GM12878 (cell line): ENCODE measurements around the gene SERTAD1. TPM values are rescaled to one million over a fixed set of nuclear protein-coding genes. Genes with fewer than 3 reads are reported as not detected.

ENCODE experiments used
- FOS ChIP-seq: IDR thresholded peaks from 3 replicates; pipeline ENCODE4 v1.6.1; 2011; ENCODE audit warnings: borderline replicate concordance; ENCODE audit not compliant: insufficient read length; ENCODE audit errors: extremely low read depth
- HDAC2 ChIP-seq: fragments of 200-600 bp; sonication (generic); IDR thresholded peaks from 2 replicates; pipeline ENCODE4 v1.6.1; 2017
- HDGF ChIP-seq: fragments of 450-650 bp; IDR thresholded peaks from 2 replicates; pipeline ENCODE4 v1.6.1; 2016; ENCODE audit warnings: antibody characterized with exemption
- IKZF1 ChIP-seq: fragments of 450-650 bp; conservative IDR thresholded peaks from 2 replicates; pipeline ENCODE4 v1.6.1; 2017; ENCODE audit warnings: antibody characterized with exemption, mild to moderate bottlenecking
- NFYB ChIP-seq: IDR thresholded peaks from 2 replicates; pipeline ENCODE4 v1.6.1; 2011; ENCODE audit warnings: low read depth, mild to moderate bottlenecking, low read length, improper control_type of control experiment, moderate library complexity; ENCODE audit not compliant: insufficient read depth
- PAX8 ChIP-seq: fragments of 450-650 bp; IDR thresholded peaks from 2 replicates; pipeline ENCODE4 v1.6.1; 2017; ENCODE audit warnings: mild to moderate bottlenecking, moderate library complexity
- SREBF2 ChIP-seq: IDR thresholded peaks from 2 replicates; pipeline ENCODE4 v1.6.1; 2012; ENCODE audit warnings: mild to moderate bottlenecking, low read length
- YY1 ChIP-seq: IDR thresholded peaks from 2 replicates; pipeline ENCODE4 v1.6.1; 2011; ENCODE audit warnings: low read depth, mild to moderate bottlenecking, low read length
- ZNF274 ChIP-seq: IDR thresholded peaks from one replicate; pipeline ENCODE4 v1.8.0; 2011; ENCODE audit not compliant: insufficient read length, insufficient read depth
- ZNF384 ChIP-seq: IDR thresholded peaks from 2 replicates; pipeline ENCODE4 v1.6.1; 2012; ENCODE audit warnings: low read depth, mild to moderate bottlenecking, low read length, improper control_type of control experiment, borderline replicate concordance
- polyA plus RNA-seq, 11 experiments: library from polyadenylated mRNA; depleted of rRNA in 4 of 11; unstranded in 6 of 11; stranded (reverse) in 5 of 11; fragments of >200 nt; fragmentation: Nextera tagmentation in 4 of 11; fragmentation: Illumina TruSeq in 1 of 11; extraction: Ambion mirVana in 4 of 11; extraction: Trizol in 1 of 11; gene quantifications; 1 replicate in 1 of 11; 2 replicates in 10 of 11; pipeline versions ENCODE4 v1.2.1 to v1.2.3, GENCODE V29; 2011 to 2016; ENCODE audit warnings: inconsistent platforms in 2 of 11, missing spikeins in 2 of 11, low read depth in 1 of 11
- total RNA-seq, 4 experiments: library from RNA; depleted of rRNA in 3 of 4; stranded (reverse); fragments of >200 nt in 3 of 4; fragmentation: Illumina TruSeq in 1 of 4; extraction: Trizol in 1 of 4; gene quantifications; 2 replicates each; pipeline versions ENCODE4 v1.2.1 to v1.2.3, GENCODE V29; 2013 to 2021
- TF ChIP-seq, protein P1 (sequence below): fragments of 450-650 bp; conservative IDR thresholded peaks from 2 replicates; pipeline ENCODE4 v1.6.1; 2017; ENCODE audit warnings: mild to moderate bottlenecking, moderate library complexity
- TF ChIP-seq, protein P2 (sequence below): fragments of 450-650 bp; formaldehyde crosslinking; IDR thresholded peaks from 2 replicates; pipeline ENCODE4 v1.5.0; 2022; ENCODE audit warnings: mild to moderate bottlenecking, missing genetic modification characterization
- TF ChIP-seq, protein P3 (sequence below): fragments of 450-650 bp; IDR thresholded peaks from 2 replicates; pipeline ENCODE4 v1.6.1; 2018; ENCODE audit warnings: mild to moderate bottlenecking, low read depth, moderate library complexity; ENCODE audit not compliant: partially characterized antibody
- TF ChIP-seq, protein P4 (sequence below): IDR thresholded peaks from 2 replicates; pipeline ENCODE4 v1.6.1; 2011; ENCODE audit warnings: borderline replicate concordance, low read depth, mild to moderate bottlenecking, moderate library complexity, mixed read lengths, low read length; ENCODE audit not compliant: insufficient read depth; ENCODE audit errors: extremely low read length
- TF ChIP-seq, protein P5 (sequence below): fragments of 450-650 bp; IDR thresholded peaks from 2 replicates; pipeline ENCODE4 v1.6.1; 2017; ENCODE audit warnings: antibody characterized with exemption, mild to moderate bottlenecking, moderate library complexity

Gene SERTAD1
- total and polyA plus RNA-seq, 10 of the 15 experiments (the other 5 are each of a cell fraction or from before 2014, with no cell fraction given): 0.23 to 14.2 (median 8.0) TPM

DNA sequence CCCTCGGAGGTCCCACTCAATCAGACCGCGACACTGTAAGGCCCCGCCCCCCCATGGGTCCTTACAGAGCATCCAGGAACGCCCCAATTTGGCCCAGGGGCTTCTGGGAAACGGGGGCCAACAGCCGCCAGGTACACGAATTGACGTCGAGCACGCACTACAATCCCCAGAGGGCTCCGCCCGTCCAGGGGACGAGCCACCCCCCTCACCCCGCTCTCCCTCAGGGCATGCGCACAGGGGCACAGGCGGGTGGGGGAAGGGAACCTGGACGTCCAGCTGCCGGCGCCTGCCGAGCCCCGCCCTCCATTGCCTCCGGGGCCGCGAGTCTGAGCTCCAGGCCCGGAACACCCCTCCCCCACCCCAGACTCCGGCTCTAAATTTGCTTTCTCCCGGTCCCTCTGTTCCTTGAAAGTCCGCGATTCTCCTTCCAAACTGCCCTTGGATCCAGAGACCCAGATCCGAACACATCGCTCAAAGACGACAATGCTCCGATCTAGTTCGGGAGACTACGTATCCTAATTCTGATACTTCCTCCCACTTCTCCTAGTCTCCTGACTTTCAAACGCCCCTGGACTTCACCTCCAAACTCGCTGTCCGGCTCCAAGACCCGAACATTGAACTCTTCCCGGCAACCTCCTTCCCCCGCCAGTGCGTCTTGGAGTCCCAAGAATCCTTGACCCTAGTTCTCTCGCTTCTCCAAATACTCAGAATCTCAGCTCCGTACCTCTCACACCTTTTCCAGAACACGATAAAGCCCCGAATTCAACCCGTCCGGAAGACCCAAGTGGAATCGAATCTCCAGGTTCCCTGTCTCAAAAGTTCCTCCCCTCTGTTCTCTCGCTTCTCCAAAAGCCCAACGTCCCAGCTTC, 17.6 kb upstream of the SERTAD1 start (continued):
- TF ChIP-seq, protein P1, sequence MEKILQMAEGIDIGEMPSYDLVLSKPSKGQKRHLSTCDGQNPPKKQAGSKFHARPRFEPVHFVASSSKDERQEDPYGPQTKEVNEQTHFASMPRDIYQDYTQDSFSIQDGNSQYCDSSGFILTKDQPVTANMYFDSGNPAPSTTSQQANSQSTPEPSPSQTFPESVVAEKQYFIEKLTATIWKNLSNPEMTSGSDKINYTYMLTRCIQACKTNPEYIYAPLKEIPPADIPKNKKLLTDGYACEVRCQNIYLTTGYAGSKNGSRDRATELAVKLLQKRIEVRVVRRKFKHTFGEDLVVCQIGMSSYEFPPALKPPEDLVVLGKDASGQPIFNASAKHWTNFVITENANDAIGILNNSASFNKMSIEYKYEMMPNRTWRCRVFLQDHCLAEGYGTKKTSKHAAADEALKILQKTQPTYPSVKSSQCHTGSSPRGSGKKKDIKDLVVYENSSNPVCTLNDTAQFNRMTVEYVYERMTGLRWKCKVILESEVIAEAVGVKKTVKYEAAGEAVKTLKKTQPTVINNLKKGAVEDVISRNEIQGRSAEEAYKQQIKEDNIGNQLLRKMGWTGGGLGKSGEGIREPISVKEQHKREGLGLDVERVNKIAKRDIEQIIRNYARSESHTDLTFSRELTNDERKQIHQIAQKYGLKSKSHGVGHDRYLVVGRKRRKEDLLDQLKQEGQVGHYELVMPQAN: peak; percentile 62; the same call in 1 of the 2 replicates
- no peak for TF ChIP-seq FOS
- TF ChIP-seq YY1: peak; percentile 75
- TF ChIP-seq ZNF274: no peak
- no peak for TF ChIP-seq HDAC2
- TF ChIP-seq HDGF: peak; percentile 92
- no peak for TF ChIP-seq SREBF2
- TF ChIP-seq, protein P2, sequence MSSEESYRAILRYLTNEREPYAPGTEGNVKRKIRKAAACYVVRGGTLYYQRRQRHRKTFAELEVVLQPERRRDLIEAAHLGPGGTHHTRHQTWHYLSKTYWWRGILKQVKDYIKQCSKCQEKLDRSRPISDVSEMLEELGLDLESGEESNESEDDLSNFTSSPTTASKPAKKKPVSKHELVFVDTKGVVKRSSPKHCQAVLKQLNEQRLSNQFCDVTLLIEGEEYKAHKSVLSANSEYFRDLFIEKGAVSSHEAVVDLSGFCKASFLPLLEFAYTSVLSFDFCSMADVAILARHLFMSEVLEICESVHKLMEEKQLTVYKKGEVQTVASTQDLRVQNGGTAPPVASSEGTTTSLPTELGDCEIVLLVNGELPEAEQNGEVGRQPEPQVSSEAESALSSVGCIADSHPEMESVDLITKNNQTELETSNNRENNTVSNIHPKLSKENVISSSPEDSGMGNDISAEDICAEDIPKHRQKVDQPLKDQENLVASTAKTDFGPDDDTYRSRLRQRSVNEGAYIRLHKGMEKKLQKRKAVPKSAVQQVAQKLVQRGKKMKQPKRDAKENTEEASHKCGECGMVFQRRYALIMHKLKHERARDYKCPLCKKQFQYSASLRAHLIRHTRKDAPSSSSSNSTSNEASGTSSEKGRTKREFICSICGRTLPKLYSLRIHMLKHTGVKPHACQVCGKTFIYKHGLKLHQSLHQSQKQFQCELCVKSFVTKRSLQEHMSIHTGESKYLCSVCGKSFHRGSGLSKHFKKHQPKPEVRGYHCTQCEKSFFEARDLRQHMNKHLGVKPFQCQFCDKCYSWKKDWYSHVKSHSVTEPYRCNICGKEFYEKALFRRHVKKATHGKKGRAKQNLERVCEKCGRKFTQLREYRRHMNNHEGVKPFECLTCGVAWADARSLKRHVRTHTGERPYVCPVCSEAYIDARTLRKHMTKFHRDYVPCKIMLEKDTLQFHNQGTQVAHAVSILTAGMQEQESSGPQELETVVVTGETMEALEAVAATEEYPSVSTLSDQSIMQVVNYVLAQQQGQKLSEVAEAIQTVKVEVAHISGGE: no peak
- no peak for TF ChIP-seq ZNF384
- TF ChIP-seq, protein P3, sequence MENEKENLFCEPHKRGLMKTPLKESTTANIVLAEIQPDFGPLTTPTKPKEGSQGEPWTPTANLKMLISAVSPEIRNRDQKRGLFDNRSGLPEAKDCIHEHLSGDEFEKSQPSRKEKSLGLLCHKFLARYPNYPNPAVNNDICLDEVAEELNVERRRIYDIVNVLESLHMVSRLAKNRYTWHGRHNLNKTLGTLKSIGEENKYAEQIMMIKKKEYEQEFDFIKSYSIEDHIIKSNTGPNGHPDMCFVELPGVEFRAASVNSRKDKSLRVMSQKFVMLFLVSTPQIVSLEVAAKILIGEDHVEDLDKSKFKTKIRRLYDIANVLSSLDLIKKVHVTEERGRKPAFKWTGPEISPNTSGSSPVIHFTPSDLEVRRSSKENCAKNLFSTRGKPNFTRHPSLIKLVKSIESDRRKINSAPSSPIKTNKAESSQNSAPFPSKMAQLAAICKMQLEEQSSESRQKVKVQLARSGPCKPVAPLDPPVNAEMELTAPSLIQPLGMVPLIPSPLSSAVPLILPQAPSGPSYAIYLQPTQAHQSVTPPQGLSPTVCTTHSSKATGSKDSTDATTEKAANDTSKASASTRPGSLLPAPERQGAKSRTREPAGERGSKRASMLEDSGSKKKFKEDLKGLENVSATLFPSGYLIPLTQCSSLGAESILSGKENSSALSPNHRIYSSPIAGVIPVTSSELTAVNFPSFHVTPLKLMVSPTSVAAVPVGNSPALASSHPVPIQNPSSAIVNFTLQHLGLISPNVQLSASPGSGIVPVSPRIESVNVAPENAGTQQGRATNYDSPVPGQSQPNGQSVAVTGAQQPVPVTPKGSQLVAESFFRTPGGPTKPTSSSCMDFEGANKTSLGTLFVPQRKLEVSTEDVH: no peak
- TF ChIP-seq, protein P4, sequence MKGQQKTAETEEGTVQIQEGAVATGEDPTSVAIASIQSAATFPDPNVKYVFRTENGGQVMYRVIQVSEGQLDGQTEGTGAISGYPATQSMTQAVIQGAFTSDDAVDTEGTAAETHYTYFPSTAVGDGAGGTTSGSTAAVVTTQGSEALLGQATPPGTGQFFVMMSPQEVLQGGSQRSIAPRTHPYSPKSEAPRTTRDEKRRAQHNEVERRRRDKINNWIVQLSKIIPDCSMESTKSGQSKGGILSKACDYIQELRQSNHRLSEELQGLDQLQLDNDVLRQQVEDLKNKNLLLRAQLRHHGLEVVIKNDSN: no peak
- TF ChIP-seq IKZF1: peak; percentile 95
- TF ChIP-seq NFYB: peak; percentile 33; the same call in 1 of the 2 replicates
- TF ChIP-seq, protein P5, sequence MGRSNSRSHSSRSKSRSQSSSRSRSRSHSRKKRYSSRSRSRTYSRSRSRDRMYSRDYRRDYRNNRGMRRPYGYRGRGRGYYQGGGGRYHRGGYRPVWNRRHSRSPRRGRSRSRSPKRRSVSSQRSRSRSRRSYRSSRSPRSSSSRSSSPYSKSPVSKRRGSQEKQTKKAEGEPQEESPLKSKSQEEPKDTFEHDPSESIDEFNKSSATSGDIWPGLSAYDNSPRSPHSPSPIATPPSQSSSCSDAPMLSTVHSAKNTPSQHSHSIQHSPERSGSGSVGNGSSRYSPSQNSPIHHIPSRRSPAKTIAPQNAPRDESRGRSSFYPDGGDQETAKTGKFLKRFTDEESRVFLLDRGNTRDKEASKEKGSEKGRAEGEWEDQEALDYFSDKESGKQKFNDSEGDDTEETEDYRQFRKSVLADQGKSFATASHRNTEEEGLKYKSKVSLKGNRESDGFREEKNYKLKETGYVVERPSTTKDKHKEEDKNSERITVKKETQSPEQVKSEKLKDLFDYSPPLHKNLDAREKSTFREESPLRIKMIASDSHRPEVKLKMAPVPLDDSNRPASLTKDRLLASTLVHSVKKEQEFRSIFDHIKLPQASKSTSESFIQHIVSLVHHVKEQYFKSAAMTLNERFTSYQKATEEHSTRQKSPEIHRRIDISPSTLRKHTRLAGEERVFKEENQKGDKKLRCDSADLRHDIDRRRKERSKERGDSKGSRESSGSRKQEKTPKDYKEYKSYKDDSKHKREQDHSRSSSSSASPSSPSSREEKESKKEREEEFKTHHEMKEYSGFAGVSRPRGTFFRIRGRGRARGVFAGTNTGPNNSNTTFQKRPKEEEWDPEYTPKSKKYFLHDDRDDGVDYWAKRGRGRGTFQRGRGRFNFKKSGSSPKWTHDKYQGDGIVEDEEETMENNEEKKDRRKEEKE: no peak
- no peak for TF ChIP-seq PAX8
